Mucosa of descending colon (tissue), 3 donors: ENCODE results near the gene DRC1. TPM values are rescaled to one million over a fixed set of nuclear protein-coding genes. Genes with fewer than 3 reads are reported as not detected.

ENCODE experiments used
- ATAC-seq: fragments of 200-7000 bp; cut with Tn5 transposase; one replicate; pipeline ENCODE4 v1.9.1; 2020; ENCODE audit warnings: mild to moderate bottlenecking, moderate library complexity
- DNase-seq, 3 donors: peaks; one replicate each; pipeline ENCODE4 v3.0.0-alpha.2; 2020
- H3K36me3 ChIP-seq: fragments of 200-600 bp; one replicate; pipeline ENCODE4 v1.8.0; 2021; ENCODE audit warnings: low read depth, mild to moderate bottlenecking
- H3K4me1 ChIP-seq: fragments of 200-600 bp; one replicate; pipeline ENCODE4 v1.8.0; 2021; ENCODE audit warnings: low read depth, mild to moderate bottlenecking
- H3K4me3 ChIP-seq: fragments of 200-600 bp; one replicate; pipeline ENCODE4 v1.8.0; 2021; ENCODE audit warnings: mild to moderate bottlenecking
- H3K9me3 ChIP-seq: fragments of 200-600 bp; one replicate; pipeline ENCODE4 v1.8.0; 2021; ENCODE audit warnings: mild to moderate bottlenecking
- CTCF ChIP-seq: fragments of 200-600 bp; IDR thresholded peaks from one replicate; pipeline ENCODE4 v1.8.0; 2022; ENCODE audit warnings: antibody characterized with exemption, mild to moderate bottlenecking
- intact Hi-C, 2 donors: fragments of 100-400 bp; cut with DNase I in 1 of 2; cut with micrococcal nuclease in 1 of 2; formaldehyde crosslinking; loops; one replicate each; pipeline versions ENCODE4 v1.11.0 to v1.11.1; 2022; cut with DNase I, micrococcal nuclease
- total RNA-seq, 3 donors: library from RNA; stranded (reverse); fragmentation: NEBNext Ultra II Directional in 2 of 3; extraction: Animal tissue kit (Norgen Biotek cat#: 25700) in 2 of 3; gene quantifications; one replicate each; pipeline versions ENCODE4 v1.2.1 to v1.2.4, GENCODE V29; 2021 to 2023
- donor health status: DM: no; HTN: no; CAD: no; lungs with moderate emphysema.
- donor health status: DM: no; HTN: no; CAD: no.
- donor health status: DM: no; HTN: yes; CAD: no.

Gene DRC1
- total RNA-seq, 3 donors from 2014 or later: not detected

DNA sequence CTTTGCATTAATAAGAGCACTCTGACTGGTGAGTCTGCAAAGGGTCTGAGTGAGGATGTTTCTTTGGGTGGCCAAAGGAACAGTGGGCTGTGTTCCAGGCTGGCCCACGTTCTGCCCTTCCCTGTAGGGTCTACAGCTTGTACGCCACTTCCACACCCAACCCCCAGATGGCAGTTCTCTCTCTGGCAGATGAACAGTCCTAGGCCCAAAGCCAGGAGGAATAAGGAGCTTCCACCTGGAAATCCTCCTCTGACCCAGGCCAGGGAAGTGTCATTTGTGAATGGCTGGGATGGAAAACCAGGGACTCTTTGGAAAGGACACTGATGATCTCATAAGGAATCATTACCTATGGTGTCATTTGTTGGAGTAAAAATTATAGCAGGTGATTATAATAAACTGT is 69.6 kb downstream of the DRC1 start:
- ATAC-seq (no peak), DNase-seq (no peak)
- no peak for TF ChIP-seq CTCF
- intact Hi-C loops: no loop called here
- Histone ChIP-seq H3K4me3 (no peak overlapping the region), H3K9me3 (peaks cover 4% of the 10 kb centered on the region), H3K36me3 (no peaks in the 10 kb centered on the region), H3K4me1 (no peaks in the 10 kb centered on the region)

DNA sequence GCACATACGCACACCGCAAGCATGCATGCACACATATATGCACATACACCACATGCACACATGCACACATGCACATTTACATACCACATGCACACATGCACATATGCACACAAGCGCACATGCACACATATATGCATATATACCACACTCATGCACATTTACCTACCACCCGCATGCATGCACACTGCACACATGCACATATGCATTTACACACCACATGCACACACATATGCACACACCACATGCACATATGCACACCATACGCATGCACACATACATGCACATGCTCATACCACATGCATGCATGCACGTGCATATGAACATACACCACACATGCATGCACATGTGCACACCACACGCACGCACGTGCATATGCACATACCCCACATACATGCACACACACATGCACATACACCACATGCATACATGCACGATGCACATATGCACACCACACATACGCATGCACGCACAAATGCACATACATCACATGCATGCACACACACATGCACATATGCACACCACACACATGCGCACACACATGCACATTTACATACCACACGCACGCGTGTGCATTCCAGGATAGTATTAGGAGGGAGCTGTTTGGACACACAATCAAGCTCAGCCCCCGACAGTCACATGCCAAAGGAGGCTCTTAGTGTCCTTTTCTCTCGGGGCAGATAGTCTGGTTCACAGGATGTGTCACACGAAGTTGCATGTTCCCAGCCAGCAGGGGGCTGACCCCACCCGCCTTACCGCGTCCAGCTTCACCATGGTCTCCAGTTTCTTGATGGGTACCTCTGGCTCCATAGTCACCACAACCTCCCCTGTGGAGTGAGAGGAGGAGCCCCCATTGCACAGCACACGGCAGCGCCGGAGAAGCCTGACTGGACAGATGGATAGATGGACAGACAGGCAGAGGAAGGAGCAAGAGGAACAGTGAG is 70.3 kb downstream of the DRC1 start:
- Histone ChIP-seq H3K9me3 (peaks cover 4% of the 10 kb centered on the region), H3K36me3 (no peaks in the 10 kb centered on the region), H3K4me3 (no peak overlapping the region), H3K4me1 (no peaks in the 10 kb centered on the region)
- intact Hi-C loops: no loop called here
- ATAC-seq (no peak), DNase-seq (peak in 1 of 3 donors; percentile 25)
- TF ChIP-seq CTCF: no peak

- ATAC-seq: no peak
- Histone ChIP-seq H3K9me3 (peaks cover 4% of the 10 kb centered on the region), H3K4me1 (no peaks in the 10 kb centered on the region), H3K4me3 (no peak overlapping the region), H3K36me3 (no peaks in the 10 kb centered on the region)
- no peak for TF ChIP-seq CTCF
- intact Hi-C loops: no loop called here
- peak in 1 of 3 donors; percentile 44 for DNase-seq
Measured at GRCh38 chr2:26472821-26473655, 71.3 kb downstream of the DRC1 start.

DNA sequence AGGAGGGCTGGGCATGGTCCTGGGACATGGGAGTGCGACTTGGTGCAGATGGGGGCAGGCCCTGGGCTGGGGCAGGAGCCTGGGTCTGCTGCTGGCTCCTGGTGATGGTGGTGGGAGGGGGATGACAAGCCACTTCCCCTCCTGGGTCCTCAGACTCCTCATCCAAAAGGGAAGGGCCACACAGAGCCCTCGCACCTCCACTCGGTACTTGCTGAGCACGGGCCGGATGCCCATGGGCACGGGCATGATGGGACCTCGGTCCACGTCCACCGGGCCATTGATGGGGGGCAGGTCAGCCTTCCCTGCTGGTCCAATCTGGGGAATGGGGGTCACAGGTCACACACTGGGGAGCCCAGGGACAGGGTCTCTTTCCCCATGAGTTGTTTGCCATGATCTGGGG is 72.1 kb downstream of the DRC1 start:
- Histone ChIP-seq H3K9me3 (peaks cover 4% of the 10 kb centered on the region), H3K4me3 (no peak overlapping the region), H3K36me3 (no peaks in the 10 kb centered on the region), H3K4me1 (no peaks in the 10 kb centered on the region)
- ATAC-seq (no peak), DNase-seq (no peak)
- no peak for TF ChIP-seq CTCF
- intact Hi-C loops: no loop called here

GRCh38 chr2:26474261-26474785 is 72.6 kb downstream of the DRC1 start:
- peak in 1 of 3 donors; percentile 36 for DNase-seq
- TF ChIP-seq CTCF: no peak
- H3K36me3 ChIP-seq: no peaks in the 10 kb centered on the region
- H3K9me3 ChIP-seq: peaks cover 1% of the 10 kb centered on the region
- ATAC-seq: no peak
- H3K4me3 ChIP-seq: no peak overlapping the region
- H3K4me1 ChIP-seq: no peaks in the 10 kb centered on the region
- intact Hi-C loops: no loop called here
